ENCODE measurements around the gene DIO1.

DIO1 gene

DNA sequence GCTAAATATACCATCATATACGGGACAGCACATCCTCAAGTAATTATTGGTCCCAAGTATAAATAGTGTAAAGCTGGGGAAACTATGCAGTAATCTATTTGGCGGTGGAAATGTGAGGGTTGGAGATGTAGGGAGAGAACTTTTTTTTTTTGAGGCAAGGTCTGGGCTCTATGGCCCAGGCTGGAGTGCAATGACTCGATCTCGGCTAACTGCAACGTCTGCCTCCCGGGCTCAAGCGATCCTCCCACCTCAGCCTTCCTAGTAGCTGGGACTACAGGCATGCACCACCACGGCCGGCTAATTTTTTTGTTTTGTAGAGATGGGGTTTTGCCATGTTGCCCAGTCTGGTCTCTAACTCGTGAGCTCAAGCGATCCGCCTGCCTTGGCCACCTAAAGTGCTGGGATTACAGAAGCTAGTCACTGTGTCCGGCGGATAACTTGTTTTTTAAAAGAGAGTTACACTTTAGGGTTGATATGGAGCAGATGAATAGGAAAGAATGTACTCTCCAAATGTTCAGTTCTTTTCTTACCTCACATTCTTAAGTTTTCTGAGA lies 49.6 kb downstream of the DIO1 start:
- no peak for DNase-seq

DNA sequence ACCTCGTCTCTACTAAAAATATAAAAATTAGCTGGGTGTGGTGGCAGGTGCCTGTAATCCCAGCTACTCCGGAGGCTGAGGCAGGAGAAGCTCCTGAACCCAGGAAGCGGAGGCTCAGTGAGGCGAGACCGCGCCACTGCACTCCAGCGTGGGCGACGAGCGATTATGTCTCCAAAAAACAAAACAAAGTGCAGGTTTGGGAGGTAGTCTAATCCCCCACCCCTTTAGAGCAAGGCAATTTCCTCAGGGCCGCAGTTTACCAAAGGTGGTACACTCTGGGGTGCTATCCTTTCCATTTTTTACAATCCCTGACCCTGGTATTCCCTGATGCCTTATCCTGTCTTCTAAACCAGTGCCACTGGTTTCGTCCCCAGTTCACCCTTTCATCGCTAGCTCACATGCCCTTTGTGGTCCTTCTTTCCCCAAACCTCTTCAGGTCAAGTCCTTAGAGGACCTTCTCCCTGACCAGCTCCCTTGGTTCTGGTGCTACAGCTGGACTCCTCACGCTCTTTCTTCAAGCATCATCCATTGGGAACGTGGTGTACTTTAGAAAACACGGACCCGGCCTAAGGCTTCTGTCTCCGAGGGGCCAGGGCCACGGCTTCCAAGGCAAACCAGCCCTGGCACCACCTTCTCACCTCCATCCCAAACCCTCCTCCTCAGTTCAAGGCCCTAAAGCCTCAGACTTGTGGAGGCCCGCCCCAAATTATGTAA lies 50.6 kb downstream of the DIO1 start:
- DNase-seq: peak in 1 of 2 experiments; percentile 34

DNA sequence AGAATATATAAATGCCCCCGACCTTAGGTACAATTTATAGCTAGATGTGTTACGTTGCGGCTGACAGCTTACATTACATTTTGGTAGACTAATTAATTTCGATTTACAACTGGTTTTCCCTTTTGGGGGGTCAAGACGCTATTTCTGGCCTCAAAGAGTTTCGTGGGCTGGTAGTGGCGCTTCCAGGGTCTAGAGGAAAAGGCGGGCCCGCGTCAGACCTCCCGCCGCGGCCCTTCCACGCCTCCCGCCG lies 51.1 kb downstream of the DIO1 start:
- DNase-seq: no peak

DNA sequence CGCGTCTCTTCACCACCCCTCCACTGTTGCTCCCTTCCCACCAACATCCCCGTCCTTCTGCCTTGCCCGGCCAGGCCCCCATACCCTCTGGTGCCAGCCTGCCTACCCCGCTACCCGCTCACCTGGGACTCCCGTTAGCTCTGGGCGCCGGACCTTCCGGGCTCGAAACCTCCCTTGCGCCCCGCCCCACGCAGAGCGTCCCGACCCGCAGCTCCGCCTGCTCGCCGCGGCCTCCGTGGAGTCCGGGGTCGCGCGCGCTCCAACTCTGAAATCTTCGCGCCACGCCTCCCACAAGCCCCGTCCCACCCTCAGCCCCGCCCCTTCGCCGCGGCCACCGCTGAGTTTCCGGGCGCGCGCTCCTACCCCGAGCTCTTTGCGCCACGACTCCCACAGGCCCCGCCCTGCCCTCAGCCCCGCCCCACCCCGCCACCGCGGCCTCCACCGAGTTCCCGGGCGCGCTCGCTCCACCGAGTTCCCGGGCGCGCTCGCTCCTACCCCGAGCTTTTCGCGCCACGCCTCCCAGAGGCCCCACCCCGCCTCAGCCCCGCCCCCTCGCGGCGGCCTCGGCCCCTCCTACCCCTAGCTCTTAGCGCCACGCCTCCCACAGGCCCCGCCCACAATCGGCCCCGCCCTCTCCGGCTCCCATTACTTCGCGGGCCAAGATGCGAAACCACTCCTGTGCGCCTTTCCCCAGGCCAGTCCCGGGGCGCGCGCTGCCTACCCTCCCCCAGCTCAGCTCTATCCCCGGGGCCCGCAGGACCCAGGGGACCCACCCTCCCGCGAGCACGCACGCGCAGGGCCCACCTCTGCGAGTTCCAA lies 51.7 kb downstream of the DIO1 start, which contains the start of gene IFT25:
TSS of gene IFT25 (minus strand) at position 267 of the 819 bp plus-strand sequence. CDS start 5,617 bp downstream, outside the sequence.
- peak; percentile 99 for DNase-seq

DNA sequence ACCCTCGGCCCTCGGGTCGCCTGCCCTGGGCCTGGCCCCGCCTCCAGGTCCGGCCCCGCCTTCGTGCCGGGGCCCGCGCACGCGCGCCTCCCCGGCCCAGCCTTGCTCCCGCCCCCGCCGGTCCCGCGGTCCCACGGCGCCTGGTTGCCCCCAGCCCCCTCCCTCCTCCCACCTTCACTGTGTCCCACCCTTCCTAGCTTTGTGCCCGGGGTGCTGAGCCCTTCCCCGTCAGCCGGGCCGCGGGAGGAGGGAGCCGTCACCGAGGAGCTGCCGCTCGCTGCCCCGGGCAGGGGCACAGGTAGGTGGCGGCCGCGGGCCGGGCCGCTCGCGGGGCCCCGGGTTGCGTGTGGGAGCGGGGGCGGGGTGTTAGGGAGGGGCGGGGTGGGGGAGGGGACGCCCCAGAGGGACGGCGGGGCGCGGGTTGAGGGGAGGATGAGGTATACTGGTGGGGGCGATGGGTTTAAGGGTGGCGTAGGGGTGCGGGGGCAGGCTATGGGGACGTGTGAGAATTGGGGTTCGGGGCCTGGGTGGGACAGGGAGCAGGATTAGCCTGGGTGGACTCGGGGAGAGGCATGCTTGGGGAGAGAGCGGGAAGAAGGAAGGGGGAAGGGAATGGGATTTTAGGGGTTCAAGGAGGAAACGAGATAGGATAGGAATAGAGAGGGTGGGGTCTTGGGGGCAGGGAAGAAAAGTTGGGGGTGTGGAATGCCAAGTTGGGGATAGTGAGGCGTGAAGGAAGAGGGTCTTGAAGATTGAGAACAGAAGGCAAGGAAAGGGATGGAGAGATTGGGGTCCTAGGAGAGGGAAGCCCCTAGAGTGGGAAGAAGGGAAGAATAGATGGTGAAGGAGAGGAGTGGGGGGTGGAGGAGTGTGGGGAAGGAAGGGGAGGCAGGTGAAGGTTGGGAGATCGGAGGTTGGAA lies 52.5 kb downstream of the DIO1 start, which contains the start of gene LRRC42:
TSS of gene LRRC42 (plus strand) at position 99 of the 920 bp plus-strand sequence. CDS start 5,650 bp downstream, outside the sequence.
- no peak for DNase-seq

DNA sequence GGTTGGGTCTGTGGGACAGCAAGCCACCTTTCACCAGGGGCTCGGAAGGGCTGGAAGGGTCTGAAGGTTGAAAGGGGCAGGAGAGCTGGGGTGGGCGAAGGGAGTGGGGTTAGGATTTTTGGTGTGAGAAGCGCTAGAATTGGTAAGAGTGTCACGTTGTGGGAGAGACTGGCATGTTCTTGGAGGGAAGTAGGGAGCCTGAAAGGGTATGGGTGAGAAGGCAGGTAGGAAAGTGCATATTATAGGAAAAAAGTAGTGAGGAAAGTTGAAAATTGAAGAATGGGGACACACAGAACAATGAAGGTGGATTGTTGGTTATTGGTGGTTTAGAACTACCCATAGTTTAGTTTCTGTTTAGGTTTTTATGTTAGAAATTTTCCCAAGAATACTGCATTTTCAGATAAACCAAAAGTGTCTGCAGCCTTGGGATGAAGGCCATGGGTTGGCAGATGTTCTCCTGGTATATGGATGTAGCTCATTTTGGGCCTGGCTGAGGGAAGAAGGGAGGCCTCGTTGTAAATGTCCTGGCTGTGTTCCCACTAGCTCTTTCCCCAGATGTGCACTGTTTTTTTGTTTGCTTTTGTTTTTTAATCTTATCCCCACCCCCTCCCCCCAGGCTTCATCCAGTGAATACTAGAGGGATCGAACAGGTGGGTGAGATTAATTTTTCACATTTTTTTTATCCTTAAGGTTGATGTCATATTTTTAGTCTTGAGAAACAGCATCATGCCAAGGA lies 53.4 kb downstream of the DIO1 start:
- DNase-seq: no peak

DNA sequence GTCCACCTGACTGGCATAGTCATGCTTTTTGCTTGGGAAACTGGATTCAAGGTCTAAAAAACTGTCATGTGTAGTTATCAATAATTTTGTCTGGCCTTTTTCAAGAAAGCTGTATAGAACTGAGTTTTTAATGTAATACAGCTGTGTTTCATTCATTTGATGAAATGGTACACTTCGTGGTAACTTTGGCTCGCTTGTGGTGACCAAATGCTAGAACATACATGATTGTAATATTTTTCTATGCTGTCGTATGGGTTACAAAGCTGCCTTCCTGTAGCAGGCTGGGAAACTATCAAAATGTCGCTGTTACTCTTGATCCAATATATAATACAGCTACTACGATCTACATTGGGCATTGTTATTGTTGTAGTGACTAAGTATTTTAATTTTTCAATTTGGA lies 54.3 kb downstream of the DIO1 start:
- DNase-seq: no peak

DNA sequence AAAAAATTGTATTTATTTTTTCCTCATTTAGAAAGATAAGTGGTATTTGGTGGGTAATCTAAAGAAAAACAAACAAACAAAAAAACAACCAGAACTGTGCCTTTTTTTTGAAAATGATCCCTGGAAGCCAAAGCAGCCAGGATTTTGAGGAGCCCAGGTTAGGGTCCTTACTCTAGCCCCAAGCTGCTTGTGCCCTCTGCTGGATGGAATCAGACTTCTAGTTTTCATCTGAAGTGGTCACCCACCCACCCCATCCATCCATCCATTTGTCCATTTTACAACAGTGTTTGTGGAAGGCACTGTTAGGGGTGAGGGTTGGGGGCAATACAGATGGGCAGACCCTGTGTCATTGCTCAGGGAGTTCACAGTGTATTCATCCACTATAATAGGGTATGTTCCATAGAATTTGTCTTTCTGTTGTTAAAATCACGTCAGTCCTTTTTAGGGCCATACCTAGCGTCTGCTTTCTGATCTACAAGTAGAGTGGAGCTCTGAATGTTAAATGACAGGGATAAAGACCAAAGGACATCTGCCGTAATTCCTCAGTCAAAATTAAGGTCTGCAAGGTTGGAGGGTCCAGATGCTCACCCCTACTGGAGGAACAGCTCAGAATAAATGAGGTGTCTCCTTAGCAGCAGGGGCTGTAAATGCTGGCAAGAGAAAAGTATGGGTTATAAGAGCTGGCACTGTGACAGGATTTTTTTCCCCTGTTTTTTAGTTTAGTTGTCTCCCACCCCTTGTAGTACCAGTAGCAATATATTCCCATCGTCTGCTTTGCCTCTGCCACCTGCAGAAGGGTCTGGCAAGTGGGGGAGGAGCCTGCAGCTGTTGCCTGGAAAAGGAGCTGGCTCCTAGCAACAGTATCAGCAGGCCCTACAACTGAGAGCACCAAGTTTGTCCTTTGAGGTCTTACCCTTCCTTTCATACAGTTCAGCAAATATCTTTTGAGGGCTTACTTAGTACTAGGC lies 55.3 kb downstream of the DIO1 start:
- peak; percentile 30 to 33 for DNase-seq

DNA sequence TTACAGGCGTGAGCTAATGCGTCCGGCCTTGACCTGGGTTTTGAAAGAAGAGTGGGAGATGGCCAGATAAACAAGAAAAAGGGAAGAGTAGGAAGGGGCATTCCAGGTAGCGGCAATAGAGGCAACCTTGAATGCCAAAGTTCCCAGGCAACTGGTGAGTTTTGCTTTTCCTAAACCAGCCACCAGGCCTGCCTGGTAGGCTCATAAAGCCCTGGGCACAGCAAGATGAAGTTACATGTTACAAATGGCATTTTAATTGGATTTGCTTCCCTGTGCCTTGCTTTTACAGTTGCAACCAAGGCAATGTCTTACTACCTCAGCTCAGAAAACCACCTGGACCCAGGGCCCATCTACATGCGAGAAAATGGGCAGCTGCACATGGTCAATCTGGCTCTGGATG lies 57.7 kb downstream of the DIO1 start:
- no peak for DNase-seq

DNA sequence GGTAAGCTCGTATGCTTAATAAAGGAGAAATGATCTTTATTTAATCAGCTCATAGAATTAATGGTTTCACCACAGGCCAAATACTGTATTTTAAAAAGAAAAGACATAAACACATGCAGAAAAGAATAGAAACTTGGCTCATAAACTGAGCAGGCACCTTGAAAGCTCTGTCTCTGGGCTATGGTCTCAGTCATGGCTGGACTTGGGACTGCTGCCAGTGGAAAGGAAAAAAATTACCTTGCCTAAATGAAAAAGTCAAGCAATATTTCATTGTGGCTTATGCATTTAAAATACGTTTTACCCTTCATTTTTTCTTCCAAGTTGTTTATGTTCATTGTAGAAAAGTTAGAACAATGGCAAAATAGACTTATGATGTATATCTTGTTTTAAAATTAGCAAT lies 60.1 kb downstream of the DIO1 start:
- DNase-seq: no peak

DNA sequence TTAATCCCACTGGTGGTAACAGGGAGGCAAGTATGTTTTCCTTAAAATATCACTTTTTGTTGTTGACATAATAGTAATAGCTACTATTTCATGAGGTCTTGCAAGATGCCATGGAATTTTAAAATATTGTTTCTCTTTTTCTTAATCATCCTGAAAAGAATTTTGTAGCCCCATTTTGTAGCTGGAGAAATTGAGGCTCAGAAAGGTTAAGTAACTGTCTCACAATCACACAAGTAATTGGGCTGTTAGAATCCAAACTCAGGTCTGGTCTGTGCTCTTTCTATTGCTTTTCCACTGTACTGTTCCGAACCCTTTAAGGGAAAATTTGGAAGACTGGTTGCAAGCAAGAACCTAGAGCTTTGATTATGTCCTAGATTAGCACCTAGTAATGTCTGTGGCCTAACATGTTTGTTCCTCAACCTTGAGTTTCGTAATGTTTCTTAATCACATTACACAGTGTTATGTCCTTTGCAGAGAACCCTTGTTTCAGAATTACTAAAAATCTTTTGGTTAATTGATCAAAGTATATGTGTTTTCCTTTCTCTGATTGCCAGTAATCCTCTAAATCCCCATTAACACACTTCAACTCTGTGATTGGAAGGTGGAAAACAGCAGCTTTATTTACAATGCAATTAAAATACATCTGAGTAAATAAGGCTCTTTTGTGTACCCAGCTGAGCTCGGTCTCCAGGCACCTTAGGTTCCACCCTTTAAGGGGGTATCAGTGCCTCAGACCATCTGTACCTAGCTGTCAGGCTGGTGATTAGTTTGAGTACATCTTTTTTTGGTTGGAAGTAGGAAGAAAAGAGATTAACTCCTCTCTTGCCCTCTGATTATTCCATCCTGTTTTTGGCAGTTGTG lies 62.6 kb downstream of the DIO1 start:
- no peak for DNase-seq

DNA sequence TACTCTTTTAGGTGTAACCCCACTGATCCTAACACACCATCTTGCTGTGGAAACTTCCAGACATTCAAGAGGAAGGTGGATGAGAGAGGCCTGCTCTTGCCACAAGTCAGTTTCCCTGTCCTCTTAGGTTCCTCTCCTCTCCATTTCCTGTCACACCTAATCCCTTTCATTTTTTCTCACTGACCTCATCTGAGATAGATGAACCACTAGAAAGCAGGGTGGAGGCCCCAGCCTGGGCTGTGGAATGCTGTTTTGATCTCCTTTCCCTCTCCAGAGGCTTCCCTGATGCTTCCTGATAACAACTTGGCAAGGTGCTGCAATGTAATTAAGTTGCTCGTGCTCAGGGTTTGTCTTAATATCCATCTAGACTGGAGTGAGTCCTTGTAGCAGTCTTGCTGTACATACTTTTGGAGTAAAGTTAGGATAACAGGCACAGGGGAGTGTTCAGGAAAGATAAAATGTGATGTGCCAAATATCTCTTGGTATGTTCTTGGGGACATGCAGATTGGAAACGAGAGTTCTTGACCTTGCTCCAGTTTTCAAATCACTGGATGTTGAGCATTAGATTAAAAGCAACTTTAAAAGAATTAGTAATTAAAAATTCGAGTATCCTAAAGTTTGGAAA lies 63.3 kb downstream of the DIO1 start:
- no peak for DNase-seq

DNA sequence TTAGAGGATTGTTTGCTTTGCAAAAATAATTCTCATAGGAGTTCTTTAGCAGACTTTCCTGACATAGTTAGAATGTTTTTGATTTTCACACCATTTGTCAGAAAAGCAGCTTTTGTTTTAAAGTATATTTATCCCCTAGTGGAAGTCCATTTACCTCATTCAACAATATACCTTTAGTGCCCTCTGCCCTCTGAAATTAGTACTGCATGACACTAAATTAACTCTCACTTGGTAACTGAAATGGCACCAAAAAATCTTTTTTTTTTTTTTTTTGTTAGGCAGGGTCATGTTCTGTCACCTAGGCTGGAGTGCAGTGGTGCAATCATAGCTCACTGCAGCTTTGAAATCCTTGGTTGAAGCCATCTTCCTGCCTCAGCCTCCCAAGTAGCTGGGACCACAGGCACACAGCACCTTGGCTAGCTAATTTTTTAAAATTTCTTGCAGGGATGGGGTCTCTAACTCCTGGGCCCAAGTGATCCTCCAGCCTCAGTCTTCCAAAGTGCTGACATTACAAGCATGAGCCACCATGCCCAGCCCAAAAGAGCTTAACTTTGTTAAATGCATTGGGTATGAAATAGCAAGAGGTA lies 65.8 kb downstream of the DIO1 start:
- no peak for DNase-seq
